OCI-LY7 (cell line): ENCODE measurements around the gene SYCP2L. TPM values are rescaled to one million over a fixed set of nuclear protein-coding genes. Genes with fewer than 3 reads are reported as not detected.

Source experiments
- BruUV-seq: library from RNA; stranded (reverse); fragments of 400-500 nt; replicated peaks from 2 replicates; lab custom pipeline; 2021; lab: Mats Ljungman, UMichigan
- CTCF ChIA-PET: fragments of 300-600 bp; sonication (Branson Sonifier 250); formaldehyde crosslinking; loops from one replicate; lab custom pipeline; 2022; ENCODE audit warnings: antibody characterized with exemption; ENCODE audit not compliant: unreplicated experiment; lab: Charles Lee
- POLR2A ChIA-PET: fragments of 300-600 bp; sonication (Branson Sonifier 250); formaldehyde crosslinking; loops from one replicate; lab custom pipeline; 2022; ENCODE audit warnings: antibody characterized with exemption; lab: Charles Lee
- DNase-seq: peaks from one replicate; pipeline ENCODE4 v3.0.0-alpha.2; 2015; ENCODE audit warnings: low spot score
- H2AFZ ChIP-seq: fragments of 200-600 bp; sonication (generic), shearing (Covaris generic); 2 replicates; pipeline ENCODE4 v1.6.1; 2014; ENCODE audit warnings: mild to moderate bottlenecking, antibody characterized with exemption, low read length, moderate library complexity
- H3K27ac ChIP-seq: fragments of 200-600 bp; sonication (generic); 2 replicates; pipeline ENCODE4 v1.5.1; 2014; ENCODE audit warnings: mixed run types, low read depth, mild to moderate bottlenecking, moderate library complexity, low read length, inconsistent platforms; ENCODE audit not compliant: poor library complexity, severe bottlenecking
- H3K36me3 ChIP-seq: fragments of 200-600 bp; sonication (generic); 2 replicates; pipeline ENCODE4 v1.6.1; 2014; ENCODE audit warnings: mild to moderate bottlenecking, antibody characterized with exemption, low read length, moderate library complexity, mixed read lengths; ENCODE audit not compliant: insufficient read depth
- H3K4me1 ChIP-seq: fragments of 200-600 bp; sonication (generic); 2 replicates; pipeline ENCODE4 v1.5.1; 2014; ENCODE audit warnings: mild to moderate bottlenecking, low read length; ENCODE audit not compliant: insufficient read depth, poor library complexity, severe bottlenecking
- H3K4me2 ChIP-seq: fragments of 200-600 bp; sonication (generic); 2 replicates; pipeline ENCODE4 v1.6.1; 2014; ENCODE audit warnings: mild to moderate bottlenecking, low read length
- H3K4me3 ChIP-seq: fragments of 200-600 bp; sonication (generic); 2 replicates; pipeline ENCODE4 v1.5.1; 2014; ENCODE audit warnings: mild to moderate bottlenecking, low read depth, low read length; ENCODE audit not compliant: poor library complexity, severe bottlenecking
- H3K79me2 ChIP-seq: fragments of 200-600 bp; sonication (generic); 2 replicates; pipeline ENCODE4 v1.6.1; 2016; ENCODE audit warnings: low read depth, mild to moderate bottlenecking, low read length, moderate library complexity, mixed read lengths; ENCODE audit not compliant: insufficient read depth
- H3K9me2 ChIP-seq: fragments of 200-600 bp; sonication (generic); 2 replicates; pipeline ENCODE4 v1.6.1; 2016; ENCODE audit warnings: mild to moderate bottlenecking, low read length, mixed read lengths; ENCODE audit not compliant: insufficient read depth
- H3K9me3 ChIP-seq: fragments of 200-600 bp; sonication (generic); 2 replicates; pipeline ENCODE4 v1.6.1; 2014; ENCODE audit warnings: mild to moderate bottlenecking, mixed run types, low read length, mixed read lengths
- H4K20me1 ChIP-seq: fragments of 200-600 bp; sonication (generic); 2 replicates; pipeline ENCODE4 v1.6.1; 2014; ENCODE audit warnings: mild to moderate bottlenecking, antibody characterized with exemption, low read length, moderate library complexity, mixed read lengths; ENCODE audit not compliant: insufficient read depth
- CTCF ChIP-seq: fragments of 200-600 bp; sonication (generic); conservative IDR thresholded peaks from 2 replicates; pipeline ENCODE4 v1.5.1; 2014; ENCODE audit warnings: mild to moderate bottlenecking, antibody characterized with exemption, low read length, moderate library complexity, mixed read lengths
- EZH2phosphoT487 ChIP-seq: fragments of 200-600 bp; sonication (generic); IDR thresholded peaks from 2 replicates; pipeline ENCODE4 v1.6.1; 2018; ENCODE audit warnings: low read depth, borderline replicate concordance, mild to moderate bottlenecking, mixed run types, antibody characterized with exemption, low read length, moderate library complexity, mixed read lengths
- intact Hi-C: fragments of 100-400 bp; cut with micrococcal nuclease; formaldehyde crosslinking; loops from one replicate; pipeline ENCODE4 v1.10.0; 2022; ENCODE audit not compliant: unreplicated experiment
- total RNA-seq, 2 experiments: library from RNA; depleted of rRNA in 1 of 2; stranded (reverse); fragments of >200 nt in 1 of 2; shearing (Covaris generic) in 1 of 2; gene quantifications; 2 replicates each; pipeline ENCODE4 v1.2.3, GENCODE V29; 2014 to 2022

Gene SYCP2L
- total RNA-seq, 2 experiments from 2014 or later = 1.3 to 1.4 TPM

DNA sequence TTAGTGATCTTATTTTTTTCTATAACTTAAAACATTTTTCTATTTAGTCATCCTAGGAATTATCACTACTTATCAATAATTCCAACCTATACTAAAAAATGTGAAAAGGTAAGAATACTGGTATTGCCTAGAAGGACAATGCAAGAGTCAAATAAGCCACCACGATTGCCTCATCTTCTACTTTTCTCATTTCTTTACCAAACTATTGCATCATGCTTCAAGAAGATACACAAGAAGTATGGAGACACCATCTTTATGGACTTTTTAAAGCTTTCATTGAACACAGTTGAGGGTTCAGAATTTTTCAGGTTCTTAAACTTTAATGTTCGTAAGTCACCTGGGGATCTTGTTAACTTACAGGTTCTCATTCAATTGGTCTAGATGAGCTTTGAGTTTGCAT is 131.4 kb downstream of the SYCP2L start:
- Histone ChIP-seq H3K9me2 (no peaks in the 10 kb centered on the region), H3K9me3 (no peaks in the 10 kb centered on the region), H3K4me1 (no peaks in the 10 kb centered on the region), H3K4me2 (no peak overlapping the region), H3K79me2 (no peaks in the 10 kb centered on the region), H4K20me1 (no peaks in the 10 kb centered on the region), H3K27ac (no peak overlapping the region), H2AFZ (no peak overlapping the region), H3K4me3 (no peak overlapping the region), H3K36me3 (no peaks in the 10 kb centered on the region)
- ChIA-PET CTCF (no interaction called here), POLR2A (interaction anchor here (0.6 kb wide), 1 partner anchor 1667 kb away, joined by 4 read pairs; no protein-coding TSS in a partner anchor)
- intact Hi-C loops = no loop called here
- no peak for DNase-seq
- BruUV-seq = no TSS peak
- TF ChIP-seq CTCF = no peak
- no peak for TF ChIP-seq EZH2phosphoT487

DNA sequence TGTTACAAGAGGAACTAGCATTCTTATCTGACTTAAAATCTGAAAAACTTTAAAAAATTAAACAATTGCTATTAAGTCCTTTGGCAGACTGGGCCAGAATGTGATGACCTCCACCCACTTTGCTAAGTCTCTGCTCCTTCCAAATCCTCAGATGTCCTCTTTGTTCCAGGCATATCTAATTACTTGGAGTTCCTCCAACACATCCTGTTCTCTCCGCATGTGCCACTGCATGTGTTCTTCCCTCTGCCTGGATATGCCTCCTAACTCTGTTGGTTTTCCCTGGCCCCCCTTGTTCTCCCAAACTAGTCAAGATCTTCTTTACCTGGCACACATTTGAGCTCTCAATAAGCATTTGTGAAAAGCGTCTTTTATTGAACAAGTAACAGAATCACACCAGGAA is 134.2 kb downstream of the SYCP2L start:
- POLR2A ChIA-PET = interaction anchor here (0.6 to 1.1 kb wide), 2 partner anchors 17 to 25 kb away, joined by 3 to 4 read pairs; no protein-coding TSS in a partner anchor
- Histone ChIP-seq H3K4me1 (peaks cover 4% of the 10 kb centered on the region), H3K4me3 (no peak overlapping the region), H3K9me3 (no peaks in the 10 kb centered on the region), H3K36me3 (no peaks in the 10 kb centered on the region), H3K79me2 (no peaks in the 10 kb centered on the region), H4K20me1 (no peaks in the 10 kb centered on the region), H3K9me2 (no peaks in the 10 kb centered on the region), H3K4me2 (no peak overlapping the region), H2AFZ (no peak overlapping the region), H3K27ac (no peak overlapping the region)
- no peak for DNase-seq
- TF ChIP-seq CTCF (no peak), EZH2phosphoT487 (no peak)
- intact Hi-C loops = no loop called here
- BruUV-seq = no TSS peak
- CTCF ChIA-PET = no interaction called here

GRCh38 chr6:11021714-11022113 is 134.9 kb downstream of the SYCP2L start:
- no peaks in the 10 kb centered on the region for H3K9me2 ChIP-seq
- no peaks in the 10 kb centered on the region for H3K79me2 ChIP-seq
- BruUV-seq = no TSS peak
- H2AFZ ChIP-seq = no peak overlapping the region
- peaks cover 11% of the 10 kb centered on the region for H3K4me1 ChIP-seq
- intact Hi-C loops = no loop called here
- no peaks in the 10 kb centered on the region for H3K9me3 ChIP-seq
- no peak for DNase-seq
- H4K20me1 ChIP-seq = no peaks in the 10 kb centered on the region
- TF ChIP-seq EZH2phosphoT487 (no peak), CTCF (no peak)
- H3K27ac ChIP-seq = no peak overlapping the region
- no peak overlapping the region for H3K4me2 ChIP-seq
- no peaks in the 10 kb centered on the region for H3K36me3 ChIP-seq
- H3K4me3 ChIP-seq = no peak overlapping the region
- CTCF ChIA-PET = no interaction called here
- POLR2A ChIA-PET = interaction anchor here (0.6 kb wide), 1 partner anchor 625 kb away, joined by 3 read pairs; no protein-coding TSS in a partner anchor
